Prostate gland (tissue), 2 donors: ENCODE measurements around the gene SAP30BP. TPM values are rescaled to one million over a fixed set of nuclear protein-coding genes. Genes with fewer than 3 reads are reported as not detected.

ENCODE experiments used
- DNase-seq: peaks from one replicate; pipeline ENCODE4 v3.0.0-alpha.2; 2019; ENCODE audit warnings: low spot score
- H3K27ac ChIP-seq, 2 donors: fragments of 200-600 bp; sonication (generic); 2 replicates each; pipeline ENCODE4 v1.5.1; 2017 to 2019
- H3K27me3 ChIP-seq: fragments of 200-600 bp; sonication (generic); replicated peaks from 2 replicates; pipeline ENCODE4 v1.5.1; 2019; ENCODE audit not compliant: insufficient read depth
- H3K36me3 ChIP-seq, 2 donors: fragments of 200-600 bp; sonication (generic); 1 replicate in 1 of 2; 2 replicates in 1 of 2; pipeline versions ENCODE4 v1.5.1 to v1.8.1; 2017 to 2019
- H3K4me1 ChIP-seq: fragments of 200-600 bp; sonication (generic); replicated peaks from 2 replicates; pipeline ENCODE4 v1.5.1; 2019
- H3K4me3 ChIP-seq, 2 donors: fragments of 200-600 bp; sonication (generic); 2 replicates each; pipeline ENCODE4 v1.5.1; 2017 to 2019
- H3K9me3 ChIP-seq: fragments of 200-600 bp; sonication (generic); 2 replicates; pipeline ENCODE4 v1.5.1; 2017
- CTCF ChIP-seq, 4 experiments: fragments of 200-600 bp in 2 of 4; fragments of 450-650 bp in 2 of 4; sonication (generic) in 2 of 4; IDR thresholded peaks; 1 replicate in 3 of 4; 2 replicates in 1 of 4; pipeline ENCODE4 v1.5.1; 2016 to 2019; ENCODE audit warnings: antibody characterized with exemption in 4 of 4, mild to moderate bottlenecking in 2 of 4, moderate library complexity in 2 of 4
- POLR2A ChIP-seq: fragments of 450-650 bp; IDR thresholded peaks from one replicate; pipeline ENCODE4 v1.6.1; 2016; ENCODE audit warnings: antibody characterized with exemption, mild to moderate bottlenecking
- POLR2AphosphoS5 ChIP-seq: sonication (generic); formaldehyde crosslinking; IDR thresholded peaks from one replicate; pipeline ENCODE4 v1.6.1; 2017; ENCODE audit warnings: antibody characterized with exemption
- WGBS: methylation state at CpG from one replicate; pipeline ENCODE4 v1.1.5; 2018; 5-methylcytosine and 5-hydroxymethylcytosine counted together
- intact Hi-C: fragments of 100-400 bp; cut with DNase I; formaldehyde crosslinking; loops from one replicate; pipeline ENCODE4 v1.14.2; 2022
- total RNA-seq, 2 donors: library from RNA; depleted of rRNA; stranded (reverse); fragments of >200 nt; gene quantifications; one replicate each; pipeline ENCODE4 v1.1.0, GENCODE V29; 2016

SAP30BP gene
- total RNA-seq, 2 donors from 2014 or later = 50.4 to 72.3 TPM

DNA sequence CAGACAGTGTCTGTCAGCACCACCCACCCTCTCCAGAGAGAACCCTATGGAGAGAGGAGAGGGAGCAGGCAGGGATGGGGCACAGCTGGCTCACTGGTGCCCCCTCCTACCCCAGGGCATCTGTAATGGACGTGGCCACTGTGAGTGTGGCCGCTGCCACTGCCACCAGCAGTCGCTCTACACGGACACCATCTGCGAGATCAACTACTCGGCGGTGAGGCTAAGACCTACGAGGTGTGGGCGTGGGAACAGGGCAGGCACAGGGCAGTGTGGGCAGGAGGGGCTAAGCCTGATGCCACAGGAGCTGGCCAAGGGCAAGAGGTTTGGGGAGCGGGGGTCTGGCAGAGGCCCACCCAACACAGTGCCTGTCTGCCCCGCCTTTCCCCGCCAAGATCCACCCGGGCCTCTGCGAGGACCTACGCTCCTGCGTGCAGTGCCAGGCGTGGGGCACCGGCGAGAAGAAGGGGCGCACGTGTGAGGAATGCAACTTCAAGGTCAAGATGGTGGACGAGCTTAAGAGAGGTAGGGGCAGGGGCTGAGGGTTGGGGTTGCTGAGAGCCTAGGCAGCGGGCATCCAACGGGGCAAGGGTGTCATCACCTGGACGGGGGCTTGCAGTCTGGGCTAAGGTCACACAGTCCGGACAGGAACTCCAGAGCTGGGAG lies 69.2 kb downstream of the SAP30BP start:
- Histone ChIP-seq H3K27ac (no peak overlapping the region), H3K9me3 (no peaks in the 10 kb centered on the region), H3K27me3 (no peaks in the 10 kb centered on the region), H3K36me3 (peaks cover 0 to 2% of the 10 kb centered on the region in 2 donors), H3K4me3 (no peak overlapping the region), H3K4me1 (no peaks in the 10 kb centered on the region)
- intact Hi-C loops = no loop called here
- DNase-seq = no peak
- 89% methylated on average over 26 of the region's 26 CpGs for WGBS
- TF ChIP-seq CTCF (IDR thresholded peaks at IDR 0.05) = no peak
- no peak for TF ChIP-seq POLR2A
- no peak for TF ChIP-seq POLR2AphosphoS5

GRCh38 chr17:75737133-75737962 lies 70.2 kb downstream of the SAP30BP start:
- 85% methylated on average over 19 of the region's 20 CpGs for WGBS
- Histone ChIP-seq H3K4me1 (no peaks in the 10 kb centered on the region), H3K9me3 (no peaks in the 10 kb centered on the region), H3K4me3 (no peak overlapping the region), H3K27ac (no peak overlapping the region), H3K36me3 (no peaks in the 10 kb centered on the region), H3K27me3 (no peaks in the 10 kb centered on the region)
- TF ChIP-seq POLR2A (no peak), CTCF (IDR thresholded peaks at IDR 0.05) (no peak), POLR2AphosphoS5 (no peak)
- intact Hi-C loops = no loop called here
- DNase-seq = no peak

DNA sequence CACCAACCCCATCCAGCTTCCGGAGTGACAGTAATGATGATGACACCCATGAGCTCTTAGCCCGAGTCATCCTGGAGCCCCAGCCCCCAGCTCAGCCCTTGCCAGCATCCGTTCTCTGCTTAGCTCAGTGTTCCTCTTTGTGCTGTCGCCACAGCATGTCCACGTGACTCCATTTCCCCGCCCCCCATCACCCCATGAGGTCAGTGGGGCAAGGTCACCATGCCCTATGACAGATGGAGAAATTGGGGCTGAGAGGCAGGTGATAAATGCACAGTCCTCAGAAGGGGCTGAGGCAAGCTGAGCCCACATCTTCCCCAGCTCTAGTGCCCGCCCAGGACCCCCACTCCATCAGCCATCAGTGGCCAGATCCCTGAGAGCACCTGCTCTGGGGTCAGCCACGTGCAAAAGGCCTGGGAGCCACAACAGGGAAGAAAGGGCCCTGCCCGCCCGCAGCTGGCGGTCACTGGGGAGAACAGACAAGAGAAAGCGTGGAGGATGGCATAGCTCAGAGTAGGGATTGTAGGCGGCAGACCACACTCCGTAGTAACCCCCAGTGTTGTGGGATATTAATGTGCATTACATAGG lies 71.2 kb downstream of the SAP30BP start:
- no peaks in the 10 kb centered on the region for H3K4me1 ChIP-seq
- intact Hi-C loops = no loop called here
- no peaks in the 10 kb centered on the region for H3K36me3 ChIP-seq
- no peaks in the 10 kb centered on the region for H3K27me3 ChIP-seq
- H3K27ac ChIP-seq = no peak overlapping the region
- no peaks in the 10 kb centered on the region for H3K9me3 ChIP-seq
- TF ChIP-seq POLR2AphosphoS5 = no peak
- TF ChIP-seq POLR2A = no peak
- no peak for TF ChIP-seq CTCF (IDR thresholded peaks at IDR 0.05)
- 70% methylated on average over 14 of the region's 14 CpGs for whole genome bisulfite sequencing
- no peak for DNase-seq
- H3K4me3 ChIP-seq = no peak overlapping the region

DNA sequence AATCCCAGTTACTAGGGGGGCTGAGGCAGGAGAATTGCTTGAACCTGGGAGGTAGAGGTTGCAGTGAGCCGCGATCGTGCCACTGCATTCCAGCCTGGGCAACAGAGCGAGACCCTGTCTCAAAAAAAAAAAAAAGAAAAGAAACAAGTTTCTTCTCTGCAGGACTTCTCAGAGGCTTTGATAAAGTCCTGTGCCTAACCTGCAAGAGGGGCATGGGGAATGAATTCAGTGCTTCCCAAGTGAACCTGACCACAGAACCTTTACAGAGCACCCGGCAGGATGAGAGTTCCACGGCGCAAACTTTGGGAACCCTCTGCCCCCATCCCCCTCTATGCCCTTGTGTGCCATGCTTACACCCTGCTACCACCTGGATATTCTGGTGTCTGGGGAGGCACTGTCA lies 72.0 kb downstream of the SAP30BP start:
- Histone ChIP-seq H3K4me1 (no peaks in the 10 kb centered on the region), H3K9me3 (no peaks in the 10 kb centered on the region), H3K4me3 (no peak overlapping the region), H3K27ac (no peak overlapping the region), H3K27me3 (no peaks in the 10 kb centered on the region), H3K36me3 (no peaks in the 10 kb centered on the region)
- TF ChIP-seq POLR2AphosphoS5 = no peak
- TF ChIP-seq CTCF (IDR thresholded peaks at IDR 0.05) = no peak
- TF ChIP-seq POLR2A = no peak
- 91% methylated on average over 7 of the region's 7 CpGs for WGBS
- DNase-seq = no peak
- intact Hi-C loops = no loop called here
